ENCODE measurements around the gene IGFLR1.

The IGFLR1 gene

DNA sequence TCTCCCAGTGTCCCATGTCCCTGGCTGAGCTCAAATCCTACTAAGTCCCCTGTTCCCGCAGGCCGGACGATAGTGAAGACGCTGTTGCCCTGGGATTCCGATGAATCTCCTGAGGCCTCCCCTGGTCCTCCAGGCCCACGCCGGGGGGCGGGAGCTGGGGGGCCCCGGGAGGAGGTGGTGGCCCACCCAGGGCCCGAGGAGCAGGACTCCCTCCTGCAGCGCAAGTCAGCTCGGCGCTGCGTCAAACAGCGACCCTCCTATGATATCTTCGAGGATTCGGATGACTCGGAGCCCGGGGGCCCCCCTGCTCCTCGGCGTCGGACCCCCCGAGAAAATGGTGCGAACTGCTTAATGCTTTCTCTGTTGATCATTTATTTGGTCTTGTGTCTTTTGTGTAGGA lies 18.6 kb downstream of the IGFLR1 start:
- no peak for DNase-seq

DNA sequence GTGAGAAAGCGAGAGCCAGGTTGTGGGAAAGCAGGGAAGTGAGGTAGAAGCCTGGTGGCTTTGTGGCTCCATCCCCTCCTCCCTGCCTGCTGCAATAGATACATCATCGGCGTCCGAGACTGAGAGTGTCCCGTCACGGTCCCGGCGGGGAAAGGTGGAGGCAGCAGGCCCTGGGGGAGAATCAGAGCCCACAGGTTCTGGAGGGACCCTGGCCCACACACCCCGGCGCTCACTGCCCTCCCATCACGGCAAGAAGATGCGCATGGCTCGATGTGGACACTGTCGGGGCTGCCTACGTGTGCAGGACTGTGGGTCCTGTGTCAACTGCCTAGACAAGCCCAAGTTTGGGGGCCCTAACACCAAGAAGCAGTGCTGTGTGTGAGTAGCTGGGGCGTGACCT lies 19.4 kb downstream of the IGFLR1 start:
- DNase-seq, result no peak

GRCh38 chr19:35722461-35722860 lies 19.8 kb downstream of the IGFLR1 start:
- DNase-seq, result no peak

DNA sequence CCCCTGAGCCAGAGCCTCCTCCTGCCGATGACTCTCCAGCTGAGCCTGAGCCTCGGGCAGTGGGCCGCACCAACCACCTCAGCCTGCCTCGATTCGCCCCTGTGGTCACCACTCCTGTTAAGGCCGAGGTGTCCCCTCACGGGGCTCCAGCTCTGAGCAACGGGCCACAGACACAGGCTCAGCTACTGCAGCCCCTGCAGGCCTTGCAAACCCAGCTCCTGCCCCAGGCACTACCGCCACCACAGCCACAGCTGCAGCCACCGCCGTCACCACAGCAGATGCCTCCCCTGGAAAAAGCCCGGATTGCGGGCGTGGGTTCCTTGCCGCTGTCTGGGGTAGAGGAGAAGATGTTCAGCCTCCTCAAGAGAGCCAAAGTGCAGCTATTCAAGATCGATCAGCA lies 20.9 kb downstream of the IGFLR1 start:
- no peak for DNase-seq

GRCh38 chr19:35720648-35721047 lies 21.6 kb downstream of the IGFLR1 start:
- no peak for DNase-seq

GRCh38 chr19:35720163-35720524 lies 22.1 kb downstream of the IGFLR1 start:
- no peak for DNase-seq

DNA sequence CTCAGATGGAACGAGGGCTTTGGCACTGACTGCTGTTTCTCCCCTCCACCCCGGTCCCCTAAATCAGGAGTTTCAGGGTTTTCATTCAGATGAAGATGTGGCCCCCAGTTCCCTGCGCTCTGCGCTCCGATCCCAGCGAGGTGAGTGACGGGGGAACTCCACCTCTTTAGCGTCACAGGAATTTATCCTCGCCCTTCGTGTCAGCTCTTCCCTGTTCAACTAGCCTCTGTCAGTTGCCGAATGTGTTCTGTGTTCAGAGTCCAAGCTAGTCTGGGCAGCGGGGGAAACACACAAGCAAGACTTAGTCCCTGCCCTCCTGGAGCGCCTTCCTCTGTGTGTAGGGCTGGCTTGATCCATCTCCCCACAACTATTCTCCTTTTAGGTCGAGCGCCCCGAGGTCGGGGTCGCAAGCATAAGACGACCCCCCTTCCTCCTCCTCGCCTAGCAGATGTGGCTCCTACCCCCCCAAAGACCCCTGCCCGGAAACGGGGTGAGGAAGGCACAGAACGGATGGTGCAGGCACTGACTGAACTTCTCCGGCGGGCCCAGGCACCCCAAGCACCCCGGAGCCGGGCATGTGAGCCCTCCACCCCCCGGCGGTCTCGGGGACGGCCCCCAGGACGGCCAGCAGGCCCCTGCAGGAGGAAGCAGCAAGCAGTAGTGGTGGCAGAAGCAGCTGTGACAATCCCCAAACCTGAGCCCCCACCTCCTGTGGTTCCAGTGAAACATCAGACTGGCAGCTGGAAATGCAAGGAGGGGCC lies 22.7 kb downstream of the IGFLR1 start:
- DNase-seq, result no peak

DNA sequence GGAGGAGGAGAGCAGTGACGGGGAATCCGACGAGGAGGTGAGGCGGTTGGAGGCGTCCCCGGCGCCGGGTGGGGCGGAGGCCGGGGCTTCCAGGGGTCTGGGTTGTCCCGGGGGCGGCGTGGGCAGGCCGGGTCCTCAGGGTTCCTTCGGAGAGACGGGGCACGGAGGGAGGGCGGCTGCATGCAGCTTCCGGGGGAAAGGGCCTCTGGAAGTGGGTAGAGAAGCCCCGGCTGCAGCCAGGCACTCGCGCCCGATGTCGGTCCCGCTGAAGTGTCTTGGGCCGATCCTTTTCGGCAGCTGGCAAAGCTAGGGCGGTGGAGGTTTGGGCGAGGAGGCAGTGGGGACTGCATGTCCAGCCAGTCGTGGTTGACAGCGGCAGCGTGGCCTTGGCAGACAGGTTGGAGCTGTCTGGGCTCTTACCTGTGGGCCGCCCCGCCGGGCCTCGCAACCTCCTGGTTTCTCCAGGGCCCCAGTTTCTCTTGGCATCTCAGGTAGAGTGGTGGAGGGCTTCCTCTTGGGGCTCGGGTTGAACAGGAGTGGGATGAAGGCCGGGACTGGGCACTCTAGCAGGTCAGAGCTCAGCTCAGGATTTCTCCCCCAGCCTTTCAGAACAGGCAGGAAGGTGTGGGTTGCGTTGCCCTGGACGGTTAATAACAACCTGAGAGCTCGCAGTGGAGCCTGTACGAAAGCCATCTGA lies 23.8 kb downstream of the IGFLR1 start:
- no peak for DNase-seq

DNA sequence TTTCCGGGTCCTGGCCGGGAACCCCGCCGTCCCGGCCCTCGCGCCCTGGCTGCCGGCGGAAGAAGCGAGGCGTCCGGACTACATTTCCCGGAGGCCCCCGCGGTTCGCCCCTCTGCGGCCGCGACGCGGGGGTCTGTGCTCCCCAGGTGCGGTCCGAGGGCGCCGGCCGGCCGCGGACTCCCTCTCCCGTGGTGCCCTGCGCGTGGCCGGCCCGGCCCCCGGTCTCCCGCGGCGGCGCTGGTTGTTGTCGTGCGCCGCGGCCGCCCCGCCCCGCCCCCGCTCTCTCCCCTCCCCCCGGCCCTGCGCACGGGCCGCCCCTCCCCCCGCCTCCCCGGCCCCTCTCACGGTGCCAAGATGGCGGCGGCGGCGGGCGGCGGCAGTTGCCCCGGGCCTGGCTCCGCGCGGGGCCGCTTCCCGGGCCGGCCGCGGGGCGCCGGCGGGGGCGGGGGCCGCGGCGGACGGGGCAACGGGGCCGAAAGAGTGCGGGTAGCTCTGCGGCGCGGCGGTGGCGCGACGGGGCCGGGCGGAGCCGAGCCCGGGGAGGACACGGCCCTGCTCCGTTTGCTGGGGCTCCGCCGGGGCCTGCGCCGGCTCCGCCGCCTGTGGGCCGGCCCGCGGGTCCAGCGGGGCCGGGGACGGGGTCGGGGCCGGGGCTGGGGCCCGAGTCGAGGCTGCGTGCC lies 24.4 kb downstream of the IGFLR1 start, which contains the start of gene KMT2B:
KMT2B (plus strand) TSS at position 339 of the 680 bp plus-strand sequence; CDS start at position 355, 16 bp downstream.
- no peak for DNase-seq

- peak; percentile 69 for DNase-seq
These were observed 25.2 kb downstream of the IGFLR1 start for GRCh38 chr19:35716801-35717664.

DNA sequence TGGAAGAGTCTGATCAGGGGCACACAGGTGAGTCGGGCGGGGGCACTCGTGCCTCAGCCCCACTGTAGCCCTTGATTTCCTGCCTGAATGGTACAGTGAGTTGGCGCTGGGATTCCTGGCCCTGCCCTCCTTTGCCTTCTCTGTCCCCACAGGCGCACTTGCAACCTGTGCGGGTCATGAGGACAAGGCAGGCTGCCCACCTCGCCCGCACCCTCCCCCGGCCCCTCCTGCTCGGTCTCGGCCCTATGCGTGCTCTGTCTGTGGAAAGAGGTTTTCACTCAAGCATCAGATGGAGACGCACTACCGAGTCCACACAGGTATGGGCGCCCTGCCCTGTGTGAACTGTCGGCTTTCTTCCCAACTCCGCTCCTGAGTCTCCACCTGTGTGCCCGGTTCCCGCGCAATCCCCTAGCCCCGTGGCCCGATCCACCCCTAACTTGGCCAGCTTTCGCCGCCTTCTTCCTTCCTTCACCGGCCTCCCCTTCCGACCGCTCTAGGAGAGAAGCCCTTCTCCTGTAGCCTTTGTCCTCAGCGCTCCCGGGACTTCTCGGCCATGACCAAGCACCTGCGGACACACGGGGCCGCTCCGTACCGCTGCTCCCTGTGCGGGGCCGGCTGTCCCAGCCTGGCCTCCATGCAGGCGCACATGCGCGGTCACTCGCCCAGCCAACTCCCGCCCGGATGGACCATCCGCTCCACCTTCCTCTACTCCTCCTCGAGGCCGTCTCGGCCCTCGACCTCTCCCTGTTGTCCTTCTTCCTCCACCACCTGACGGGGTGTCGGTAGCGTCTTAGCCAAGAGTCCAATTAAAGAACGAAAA lies 26.1 kb downstream of the IGFLR1 start:
- DNase-seq, result no peak

- DNase-seq, result no peak
These were observed 26.9 kb downstream of the IGFLR1 start for GRCh38 chr19:35715355-35715809.

- no peak for DNase-seq
These were observed 27.5 kb downstream of the IGFLR1 start for GRCh38 chr19:35714601-35715354.

DNA sequence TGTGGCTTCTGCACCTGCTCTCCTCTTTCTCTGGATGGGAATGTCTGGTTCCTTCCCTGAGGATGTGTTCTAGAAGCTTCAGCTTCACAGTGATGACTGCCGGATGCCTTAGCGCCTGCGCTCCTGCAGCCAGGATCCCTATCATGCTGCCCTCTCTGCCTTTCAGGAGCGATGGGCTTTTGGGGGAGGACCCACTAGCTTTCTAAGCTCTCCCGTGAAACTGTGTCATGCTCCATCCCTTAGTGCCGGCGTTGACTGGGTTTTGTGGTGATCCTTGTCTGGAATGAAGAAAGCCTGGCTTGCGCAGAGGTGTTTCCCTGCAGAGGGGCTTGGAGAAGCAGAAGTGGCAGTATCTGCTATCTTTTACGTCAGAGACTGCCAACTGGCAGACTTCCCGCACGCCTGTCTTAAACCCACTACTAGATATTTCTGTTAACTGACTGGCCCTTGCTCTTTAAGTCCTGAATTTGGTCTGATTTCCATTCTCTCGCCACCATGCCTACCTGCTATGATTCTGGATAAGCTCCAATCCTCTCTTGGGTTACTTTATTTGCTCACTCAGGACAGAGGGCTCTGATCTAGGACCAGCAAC lies 28.3 kb downstream of the IGFLR1 start:
- DNase-seq, result no peak

GRCh38 chr19:35713506-35713850 lies 28.8 kb downstream of the IGFLR1 start:
- no peak for DNase-seq

GRCh38 chr19:35712567-35713505 lies 29.4 kb downstream of the IGFLR1 start:
- DNase-seq, result no peak

GRCh38 chr19:35710784-35711723 lies 31.2 kb downstream of the IGFLR1 start:
- no peak for DNase-seq

GRCh38 chr19:35708391-35708790 lies 33.9 kb downstream of the IGFLR1 start:
- DNase-seq, result no peak

All from NCI-H187 treated with DMSO at 0.1 percent for 48 hours (cell line).